GM12878 (cell line): ENCODE data around the gene MACROD2.

Source experiments
- FOS ChIP-seq: IDR thresholded peaks from 3 replicates; pipeline ENCODE4 v1.6.1; 2011; ENCODE audit warnings: borderline replicate concordance; ENCODE audit not compliant: insufficient read length; ENCODE audit errors: extremely low read depth
- RAD21 ChIP-seq: IDR thresholded peaks from 2 replicates; pipeline ENCODE4 v1.6.1; 2011; ENCODE audit warnings: mild to moderate bottlenecking, low read depth, low read length, moderate library complexity; ENCODE audit not compliant: insufficient read depth

DNA sequence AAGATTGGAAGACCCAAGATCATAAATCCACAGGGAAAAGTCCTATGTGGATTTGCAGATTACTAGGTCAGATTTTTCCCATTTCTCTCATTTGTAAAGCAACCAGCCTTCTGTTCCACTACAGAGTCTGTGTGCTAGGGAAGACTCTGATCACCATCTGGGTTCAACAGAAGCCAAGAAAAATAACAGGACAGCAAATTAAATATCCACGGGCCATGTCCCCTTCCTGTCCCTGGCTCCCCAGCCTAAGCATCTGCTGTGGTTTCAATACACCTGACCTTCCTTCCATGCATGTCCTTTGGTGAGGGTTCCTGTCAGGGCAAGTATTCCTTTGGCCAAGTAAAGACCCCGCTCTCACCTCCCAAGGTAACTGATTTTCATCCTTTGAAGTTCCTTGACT lies 2019.1 kb downstream of the MACROD2 start:
- TF ChIP-seq FOS (no peak), RAD21 (no peak)
